ENCODE measurements around the gene P3H3. TPM values are rescaled to one million over a fixed set of nuclear protein-coding genes. Genes with fewer than 3 reads are reported as not detected.
"Not testable (repeated sequence)": the region's sequence is repeated elsewhere in the genome, so short reads cannot be mapped to it uniquely, and the experiment has no call there.

The P3H3 gene
- total and polyA plus RNA-seq, 2 of the 4 experiments (the other 2 are of a cell fraction) = 27.8 to 83.9 TPM

GRCh38 chr12:6886206-6886999, 58.2 kb downstream of the P3H3 start:
- H4K5ac ChIP-seq (ENCODE audit: low read depth, low read length); H2BK20ac ChIP-seq (ENCODE audit: low read depth, low read length); H3K4me1 ChIP-seq (ENCODE audit: control insufficient read depth, insufficient read depth, low read length); H2AFZ ChIP-seq (replicated peaks; ENCODE audit: low read length, poor library complexity); H4K20me1 ChIP-seq (ENCODE audit: insufficient read depth, low read length); H3K4ac ChIP-seq (ENCODE audit: low read depth, low read length); in situ Hi-C loops (cut with MboI; ENCODE audit: low sequenced_read_pairs); H3K9ac ChIP-seq (ENCODE audit: low read depth, low read length); H3K14ac ChIP-seq (replicated peaks; ENCODE audit: low read depth, low read length); H2BK5ac ChIP-seq (ENCODE audit: low read depth, low read length, poor library complexity, severe bottlenecking); H3K9me1 ChIP-seq (ENCODE audit: insufficient read depth, low read length); H3K4me2 ChIP-seq (ENCODE audit: low read depth, low read length); H3K27ac ChIP-seq (ENCODE audit: insufficient read depth, low read length); dilution Hi-C loops (cut with HindIII; ENCODE audit: low sequenced_read_pairs, unreplicated experiment); H2AK9ac ChIP-seq (replicated peaks; ENCODE audit: low read depth, low read length, poor library complexity); H3K23ac ChIP-seq (ENCODE audit: low read depth, low read length); H3K9me3 ChIP-seq (ENCODE audit: control insufficient read depth, insufficient read depth, low read length); ATAC-seq (ENCODE audit: low read depth); H3K56ac ChIP-seq (ENCODE audit: extremely low read depth, insufficient read depth, low read length); H2BK120ac ChIP-seq (ENCODE audit: low read depth, low read length); POLR2A ChIA-PET (ENCODE audit: unreplicated experiment); H2AK5ac ChIP-seq (ENCODE audit: low read depth, low read length); BruUV-seq (replicated peaks); H4K8ac ChIP-seq (ENCODE audit: low read depth in 2 of 2, low read length in 2 of 2); H3K79me1 ChIP-seq (ENCODE audit: low read depth in 1 of 2, low read length in 2 of 2); H3K4me3 ChIP-seq (ENCODE audit: insufficient read depth, low read depth, low read length); H2BK15ac ChIP-seq (ENCODE audit: low read depth, low read length); H4K91ac ChIP-seq (ENCODE audit: insufficient read depth, low read depth, low read length); H3K27me3 ChIP-seq (ENCODE audit: control insufficient read depth, insufficient read depth, low read length); intact Hi-C loops (cut with micrococcal nuclease); H3K18ac ChIP-seq (ENCODE audit: low read depth, low read length); DNase-seq: not testable (repeated sequence)
- peaks cover 17% of the 10 kb centered on the region for H3K36me3 ChIP-seq (ENCODE audit: control insufficient read depth, insufficient read depth, low read length)
- CTCF ChIA-PET = interaction anchor here (1.8 kb wide), 1 partner anchor 14 kb away, joined by 5 read pairs; the partner anchor contains the start of gene SPSB2
- no CpG with 5 or more reads among the region's 15 CpGs for WGBS, 2 experiments (ENCODE audit: extremely low coverage in 2 of 2, insufficient read length in 1 of 2)
